DND-41 (cell line): Measurements from ENCODE around the gene OSBPL3.

Experiments
- ATAC-seq: fragments of 200-7000 bp; cut with Tn5 transposase; 3 replicates; pipeline ENCODE4 v1.9.1; 2021; ENCODE audit warnings: low read depth; ENCODE audit not compliant: insufficient read depth
- DNase-seq: peaks from one replicate; pipeline ENCODE4 v3.0.0-alpha.2; 2020
- H2AFZ ChIP-seq: 2 replicates; pipeline ENCODE4 v1.6.0; 2012; ENCODE audit warnings: low read depth, low read length
- H3K27ac ChIP-seq: 2 replicates; pipeline ENCODE4 v1.5.1; 2012; ENCODE audit warnings: low read length, inconsistent platforms
- H3K27me3 ChIP-seq: fragments of 200-600 bp; sonication (generic); 2 replicates; pipeline ENCODE4 v1.6.0; 2012; ENCODE audit warnings: low read length, mild to moderate bottlenecking, inconsistent platforms; ENCODE audit not compliant: insufficient read depth, poor library complexity
- H3K36me3 ChIP-seq: 2 replicates; pipeline ENCODE4 v1.5.1; 2012; ENCODE audit warnings: low read length, inconsistent platforms; ENCODE audit not compliant: insufficient read depth
- H3K4me1 ChIP-seq: 2 replicates; pipeline ENCODE4 v1.5.1; 2012; ENCODE audit warnings: mild to moderate bottlenecking, low read length; ENCODE audit not compliant: insufficient read depth
- H3K4me2 ChIP-seq: 2 replicates; pipeline ENCODE4 v1.6.0; 2012; ENCODE audit warnings: mild to moderate bottlenecking, moderate library complexity, low read length, inconsistent platforms; ENCODE audit not compliant: insufficient read depth
- H3K4me3 ChIP-seq, 2 experiments: fragments of 200-600 bp in 1 of 2; shearing (Covaris generic) in 1 of 2; 2 replicates each; pipeline ENCODE4 v1.5.1; 2012 to 2016; ENCODE audit warnings: inconsistent platforms in 2 of 2, low read length in 2 of 2, mild to moderate bottlenecking in 2 of 2, low read depth in 1 of 2, moderate library complexity in 1 of 2
- H3K79me2 ChIP-seq: 2 replicates; pipeline ENCODE4 v1.6.0; 2012; ENCODE audit warnings: low read length, inconsistent platforms; ENCODE audit not compliant: insufficient read depth
- H3K9ac ChIP-seq: 2 replicates; pipeline ENCODE4 v1.6.0; 2012; ENCODE audit warnings: low read depth, mild to moderate bottlenecking, inconsistent platforms, low read length, moderate library complexity
- H3K9me3 ChIP-seq: 2 replicates; pipeline ENCODE4 v1.5.1; 2012; ENCODE audit warnings: low read length, moderate library complexity, mild to moderate bottlenecking, inconsistent platforms; ENCODE audit not compliant: insufficient read depth, severe bottlenecking
- H4K20me1 ChIP-seq: 2 replicates; pipeline ENCODE4 v1.6.0; 2012; ENCODE audit warnings: low read length; ENCODE audit not compliant: insufficient read depth
- EZH2 ChIP-seq: IDR thresholded peaks from 3 replicates; pipeline ENCODE4 v1.6.1; 2012; ENCODE audit warnings: borderline replicate concordance, low read depth, mild to moderate bottlenecking, moderate library complexity, low read length, inconsistent platforms; ENCODE audit not compliant: severe bottlenecking
- TF ChIP-seq, protein P1 (sequence below): IDR thresholded peaks from 2 replicates; pipeline ENCODE4 v1.5.1; 2012; ENCODE audit warnings: borderline replicate concordance, low read length, moderate library complexity, mild to moderate bottlenecking; ENCODE audit not compliant: poor library complexity, severe bottlenecking; ENCODE audit errors: extremely low read depth

The OSBPL3 gene

DNA sequence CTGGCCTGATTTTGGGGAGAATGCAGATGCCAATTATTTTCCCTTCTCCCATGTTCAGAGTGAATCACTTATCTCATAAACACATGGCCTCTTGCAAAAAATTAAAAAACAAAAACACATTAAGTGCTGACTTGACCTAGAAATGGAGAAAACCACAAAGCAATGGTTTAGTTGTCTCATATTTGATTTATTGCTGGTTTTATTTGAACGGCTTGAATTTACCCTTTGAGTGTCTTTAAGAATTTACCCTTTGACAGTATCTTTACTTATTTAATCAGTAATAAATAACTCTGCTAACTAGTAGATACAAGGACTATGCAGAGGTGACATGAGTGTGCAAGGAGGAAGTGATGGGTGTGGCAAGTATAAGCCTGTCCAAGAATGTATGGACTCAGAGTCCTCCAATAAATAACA lies 154.6 kb downstream of the OSBPL3 start:
- no peak overlapping the region for H2AFZ ChIP-seq
- H3K9me3 ChIP-seq, result no peaks in the 10 kb centered on the region
- no peaks in the 10 kb centered on the region for H3K79me2 ChIP-seq
- H3K27me3 ChIP-seq, result no peaks in the 10 kb centered on the region
- H4K20me1 ChIP-seq, result 0 out of 2 replicates have a peak, but pooled peaks cover 4% of the 10 kb centered on the region
- no peak overlapping the region for H3K9ac ChIP-seq
- no peak overlapping the region for H3K4me3 ChIP-seq
- ATAC-seq, result no peak
- peaks cover 35% of the 10 kb centered on the region for H3K4me1 ChIP-seq
- no peak for TF ChIP-seq EZH2
- TF ChIP-seq, protein P1, sequence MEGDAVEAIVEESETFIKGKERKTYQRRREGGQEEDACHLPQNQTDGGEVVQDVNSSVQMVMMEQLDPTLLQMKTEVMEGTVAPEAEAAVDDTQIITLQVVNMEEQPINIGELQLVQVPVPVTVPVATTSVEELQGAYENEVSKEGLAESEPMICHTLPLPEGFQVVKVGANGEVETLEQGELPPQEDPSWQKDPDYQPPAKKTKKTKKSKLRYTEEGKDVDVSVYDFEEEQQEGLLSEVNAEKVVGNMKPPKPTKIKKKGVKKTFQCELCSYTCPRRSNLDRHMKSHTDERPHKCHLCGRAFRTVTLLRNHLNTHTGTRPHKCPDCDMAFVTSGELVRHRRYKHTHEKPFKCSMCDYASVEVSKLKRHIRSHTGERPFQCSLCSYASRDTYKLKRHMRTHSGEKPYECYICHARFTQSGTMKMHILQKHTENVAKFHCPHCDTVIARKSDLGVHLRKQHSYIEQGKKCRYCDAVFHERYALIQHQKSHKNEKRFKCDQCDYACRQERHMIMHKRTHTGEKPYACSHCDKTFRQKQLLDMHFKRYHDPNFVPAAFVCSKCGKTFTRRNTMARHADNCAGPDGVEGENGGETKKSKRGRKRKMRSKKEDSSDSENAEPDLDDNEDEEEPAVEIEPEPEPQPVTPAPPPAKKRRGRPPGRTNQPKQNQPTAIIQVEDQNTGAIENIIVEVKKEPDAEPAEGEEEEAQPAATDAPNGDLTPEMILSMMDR, result no peak
- no peak overlapping the region for H3K4me2 ChIP-seq
- peaks cover 36% of the 10 kb centered on the region for H3K36me3 ChIP-seq
- no peak overlapping the region for H3K27ac ChIP-seq
- no peak for DNase-seq

DNA sequence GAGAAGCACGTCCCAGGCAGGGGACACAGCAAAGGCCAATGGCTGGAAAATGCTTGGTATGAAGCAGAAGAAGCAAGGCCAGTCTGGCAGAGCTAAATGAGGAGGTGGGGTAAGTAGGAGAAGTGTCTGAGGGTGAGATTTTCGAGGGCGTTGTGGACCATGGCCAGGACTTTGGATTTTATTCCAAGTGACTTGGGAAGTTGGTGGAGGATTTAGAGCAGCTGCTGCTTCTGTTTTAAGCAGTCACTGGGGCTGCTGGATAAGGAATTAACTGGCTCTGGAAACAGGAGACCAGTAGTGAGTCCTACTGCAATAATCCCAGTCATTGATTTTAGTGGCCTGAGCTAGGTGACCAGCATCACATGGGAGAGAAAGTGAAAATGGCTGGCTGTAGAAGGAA lies 155.1 kb downstream of the OSBPL3 start:
- H3K4me1 ChIP-seq, result peaks cover 40% of the 10 kb centered on the region
- no peak overlapping the region for H3K27ac ChIP-seq

DNA sequence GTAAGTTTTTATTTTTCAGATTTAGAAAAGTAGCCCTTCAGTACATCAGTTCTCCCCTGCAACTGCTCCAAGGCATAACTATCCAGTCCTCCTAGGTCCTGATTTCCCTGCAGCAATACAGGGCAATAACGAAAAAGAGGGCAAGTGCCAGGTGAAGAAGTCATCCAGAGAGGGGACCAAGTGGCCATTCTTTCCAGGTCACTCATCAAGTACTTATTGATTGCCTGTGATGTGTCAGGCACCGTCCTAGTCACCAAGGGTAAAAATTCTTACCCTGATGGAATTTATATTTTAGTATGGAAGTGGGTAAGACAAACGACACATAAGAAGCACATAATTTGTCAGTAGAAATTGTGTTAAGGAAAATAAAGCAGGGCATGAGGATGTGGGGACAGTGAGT lies 155.6 kb downstream of the OSBPL3 start:
- DNase-seq, result no peak
- Histone ChIP-seq H3K4me2 (no peak overlapping the region), H3K27ac (no peak overlapping the region), H3K79me2 (no peaks in the 10 kb centered on the region), H3K9me3 (no peaks in the 10 kb centered on the region), H4K20me1 (0 out of 2 replicates have a peak, but pooled peaks cover 4% of the 10 kb centered on the region), H3K9ac (no peak overlapping the region), H3K27me3 (no peaks in the 10 kb centered on the region), H3K36me3 (peaks cover 27% of the 10 kb centered on the region), H3K4me1 (peaks cover 45% of the 10 kb centered on the region), H3K4me3 (no peak overlapping the region), H2AFZ (no peak overlapping the region)
- no peak for ATAC-seq
- no peak for TF ChIP-seq EZH2
- TF ChIP-seq, protein P1, result no peak

More for the DNA sequence above, 155.1 kb downstream of the OSBPL3 start:
- Histone ChIP-seq H2AFZ (no peak overlapping the region), H4K20me1 (0 out of 2 replicates have a peak, but pooled peaks cover 4% of the 10 kb centered on the region), H3K9ac (no peak overlapping the region), H3K79me2 (no peaks in the 10 kb centered on the region), H3K27me3 (no peaks in the 10 kb centered on the region), H3K4me2 (no peak overlapping the region), H3K36me3 (peaks cover 31% of the 10 kb centered on the region), H3K9me3 (no peaks in the 10 kb centered on the region), H3K4me3 (no peak overlapping the region)
- no peak for ATAC-seq
- no peak for DNase-seq
- TF ChIP-seq, protein P1, result no peak
- TF ChIP-seq EZH2, result no peak

DNA sequence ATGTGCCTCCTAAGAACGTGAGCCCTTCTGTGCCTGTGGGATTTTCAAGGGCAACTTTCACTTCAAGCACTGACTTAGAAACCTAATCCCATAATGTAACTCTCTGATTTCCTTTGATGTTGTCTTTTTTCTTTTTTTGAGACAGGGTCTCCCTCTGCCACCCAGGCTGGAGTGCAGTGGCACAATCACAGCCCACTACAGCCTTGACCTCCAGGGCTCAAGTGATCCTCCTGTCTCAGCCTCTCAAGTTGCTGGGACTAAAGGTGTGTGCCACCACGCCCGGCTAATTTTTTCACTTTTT lies 158.3 kb downstream of the OSBPL3 start:
- H3K27ac ChIP-seq, result peak overlapping the region; percentile 85
- no peak overlapping the region for H3K9ac ChIP-seq
- H3K36me3 ChIP-seq, result peaks cover 25% of the 10 kb centered on the region
- no peak for DNase-seq
- no peak overlapping the region for H2AFZ ChIP-seq
- H3K4me2 ChIP-seq, result peak overlapping the region; percentile 61; the same call in 1 of the 2 replicates
- no peaks in the 10 kb centered on the region for H3K79me2 ChIP-seq
- TF ChIP-seq EZH2, result no peak
- TF ChIP-seq, protein P1, result no peak
- H3K27me3 ChIP-seq, result no peaks in the 10 kb centered on the region
- peaks cover 40% of the 10 kb centered on the region for H3K4me1 ChIP-seq
- no peaks in the 10 kb centered on the region for H3K9me3 ChIP-seq
- no peak overlapping the region for H3K4me3 ChIP-seq
- ATAC-seq, result no peak
- H4K20me1 ChIP-seq, result 0 out of 2 replicates have a peak, but pooled peaks cover 4% of the 10 kb centered on the region
